NK-92 (cell line): ENCODE data around the gene RAB3A.
"Not testable (repeated sequence)": the region's sequence is repeated elsewhere in the genome, so short reads cannot be mapped to it uniquely, and the experiment has no call there.

Experiments used
- DNase-seq: peaks from one replicate; lab custom pipeline; 2025; ENCODE audit not compliant: unreplicated experiment; lab: John Stamatoyannopoulos, UW

The RAB3A gene

GRCh38 chr19:18171605-18172327 is 32.1 kb downstream of the RAB3A start:
- DNase-seq: no peak

DNA sequence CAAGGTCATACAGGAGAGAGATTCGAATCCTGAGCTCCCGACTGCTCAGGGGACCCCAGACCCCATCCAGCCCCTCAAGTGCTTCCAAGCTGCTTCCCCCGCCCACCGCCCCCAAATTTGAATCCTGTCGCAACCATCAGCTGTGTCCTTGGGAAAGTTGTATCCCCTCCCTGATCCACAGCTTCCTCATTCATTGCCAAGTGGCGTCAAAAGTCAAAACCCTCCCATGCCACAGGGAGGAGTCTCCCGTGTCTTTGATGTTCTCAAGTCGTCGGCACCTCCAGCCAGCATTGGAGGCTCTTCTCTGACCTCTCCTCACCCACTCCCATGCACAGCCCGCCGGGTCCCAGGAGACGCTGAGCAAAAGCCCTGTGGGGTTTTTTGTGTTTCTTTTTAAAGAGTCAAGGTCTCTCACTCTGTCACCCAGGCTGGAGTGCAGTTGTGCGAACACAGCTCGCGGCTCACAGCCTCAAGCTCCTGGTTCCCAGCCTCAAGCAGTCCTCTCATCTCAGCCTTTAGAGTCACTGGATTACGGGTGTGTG is 33.1 kb downstream of the RAB3A start:
- no peak for DNase-seq

DNA sequence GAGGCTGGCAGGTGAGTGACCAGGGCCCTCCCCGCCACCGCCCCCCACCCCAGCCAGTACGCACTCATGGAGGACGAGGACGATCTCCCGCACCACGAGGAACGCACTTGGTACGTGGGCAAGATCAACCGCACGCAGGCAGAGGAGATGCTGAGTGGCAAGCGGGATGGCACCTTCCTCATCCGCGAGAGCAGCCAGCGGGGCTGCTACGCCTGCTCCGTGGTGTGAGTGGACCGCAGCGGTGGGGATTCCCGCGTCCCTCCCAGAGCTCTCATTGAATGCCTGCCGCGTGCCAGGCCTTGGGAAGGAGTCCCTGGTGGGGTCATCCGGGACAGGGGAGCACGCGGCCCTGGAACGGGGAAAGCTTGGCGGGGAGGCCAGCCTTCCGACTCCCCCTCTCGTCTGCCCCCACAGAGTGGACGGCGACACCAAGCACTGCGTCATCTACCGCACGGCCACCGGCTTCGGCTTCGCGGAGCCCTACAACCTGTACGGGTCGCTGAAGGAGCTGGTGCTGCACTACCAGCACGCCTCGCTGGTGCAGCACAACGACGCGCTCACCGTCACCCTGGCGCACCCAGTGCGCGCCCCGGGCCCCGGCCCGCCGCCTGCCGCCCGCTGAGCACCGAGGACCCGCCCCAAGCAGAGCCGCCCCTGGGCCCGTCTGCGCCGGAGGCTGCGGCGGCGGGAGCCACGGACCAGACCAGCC is 35.0 kb downstream of the RAB3A start:
- DNase-seq: no peak

DNA sequence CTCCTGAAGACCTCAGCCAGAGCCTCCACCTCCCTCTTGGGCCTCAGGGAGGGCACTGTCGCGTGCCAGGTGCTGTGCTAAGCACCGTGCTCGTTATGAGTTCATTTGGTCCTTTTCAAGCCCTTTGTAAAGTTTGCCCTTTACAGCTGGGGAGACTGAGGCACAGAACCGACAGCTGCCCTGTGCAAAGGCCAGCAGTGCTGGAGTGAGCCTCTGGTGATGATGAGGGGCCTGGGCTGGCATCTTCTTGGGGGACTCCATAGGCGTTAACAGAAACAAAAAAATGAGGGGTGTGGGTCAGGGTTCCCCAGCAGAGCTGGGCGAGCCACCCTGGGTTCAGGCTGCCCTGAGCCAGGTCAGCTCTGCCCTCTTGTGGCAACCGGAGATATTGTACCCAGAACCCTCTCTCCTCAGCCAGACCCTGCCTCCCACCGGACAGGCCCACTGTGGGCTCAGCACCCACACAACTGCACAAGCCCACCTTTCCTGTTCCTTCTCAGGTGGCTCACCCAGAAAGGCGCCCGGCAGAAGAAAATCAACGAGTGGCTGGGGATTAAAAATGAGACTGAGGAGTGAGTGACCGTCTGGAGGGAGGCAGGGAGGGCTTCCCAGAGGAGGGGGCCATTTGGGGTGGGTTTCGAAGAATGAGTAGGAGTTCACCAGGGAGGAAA is 35.7 kb downstream of the RAB3A start:
- DNase-seq: no peak

DNA sequence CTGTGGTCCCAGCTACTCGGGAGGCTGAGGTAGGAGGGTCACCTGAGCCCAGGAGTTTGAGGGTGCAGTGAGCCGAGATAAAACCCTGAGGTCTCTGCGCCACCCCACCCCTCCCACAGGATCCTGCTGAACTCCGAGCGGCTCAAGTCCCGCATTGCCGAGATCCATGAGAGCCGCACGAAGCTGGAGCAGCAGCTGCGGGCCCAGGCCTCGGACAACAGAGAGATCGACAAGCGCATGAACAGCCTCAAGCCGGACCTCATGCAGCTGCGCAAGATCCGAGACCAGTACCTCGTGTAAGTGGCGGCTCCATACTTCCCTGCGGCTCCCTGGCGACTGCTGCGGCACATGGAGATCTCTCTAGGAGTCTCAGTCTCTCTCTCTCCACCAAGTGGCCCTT is 36.8 kb downstream of the RAB3A start:
- DNase-seq: no peak

GRCh38 chr19:18165794-18166544 is 37.9 kb downstream of the RAB3A start:
- no peak for DNase-seq

- no peak for DNase-seq
These were observed 39.8 kb downstream of the RAB3A start for GRCh38 chr19:18164072-18164471.

DNA sequence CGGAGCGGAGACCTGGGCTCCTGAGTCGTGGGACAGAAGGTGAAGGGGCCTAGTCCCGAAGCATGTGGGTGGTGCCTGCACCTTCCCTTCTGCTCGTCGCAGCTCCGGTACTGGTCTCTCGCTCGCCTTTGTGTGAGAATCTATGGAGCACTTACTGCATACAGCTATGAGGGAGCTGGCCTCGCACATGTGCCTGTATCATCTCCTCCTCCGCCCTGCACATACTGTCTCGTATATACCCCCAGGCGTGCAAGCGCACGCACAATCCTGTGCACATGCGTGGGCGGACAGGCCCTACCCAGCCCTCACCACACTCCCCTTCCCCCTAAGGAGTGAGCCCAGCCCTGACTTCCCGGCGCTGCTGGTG is 42.2 kb downstream of the RAB3A start:
- no peak for DNase-seq

GRCh38 chr19:18160971-18161635 is 42.7 kb downstream of the RAB3A start:
- no peak for DNase-seq

DNA sequence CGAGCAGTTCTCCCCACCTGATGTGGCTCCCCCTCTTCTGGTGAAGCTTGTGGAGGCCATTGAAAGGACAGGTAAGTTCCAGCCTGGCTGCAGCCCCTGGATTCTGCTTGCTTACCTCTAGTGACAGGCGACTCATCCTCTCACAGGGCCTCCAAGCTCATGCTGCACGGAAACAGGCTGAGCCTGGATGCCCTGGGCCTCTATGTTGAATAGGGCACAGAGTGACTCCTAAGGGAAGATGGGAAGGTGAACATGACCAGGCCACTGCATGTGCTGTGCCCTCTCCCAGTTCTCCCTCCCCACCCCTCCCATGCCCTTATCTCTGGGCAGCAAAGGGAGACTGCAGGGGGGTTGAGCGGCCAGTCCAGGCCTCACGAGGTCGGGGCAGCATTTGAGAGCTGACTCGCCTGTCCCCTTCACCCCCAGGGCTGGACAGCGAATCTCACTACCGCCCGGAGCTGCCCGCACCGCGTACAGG is 43.3 kb downstream of the RAB3A start:
- no peak for DNase-seq

- DNase-seq: no peak
These were observed 44.0 kb downstream of the RAB3A start for GRCh38 chr19:18159810-18160209.

- not testable (repeated sequence) for DNase-seq
These were observed 44.7 kb downstream of the RAB3A start for GRCh38 chr19:18159059-18159616.

- DNase-seq: no peak
These were observed 45.4 kb downstream of the RAB3A start for GRCh38 chr19:18158467-18158866.

DNA sequence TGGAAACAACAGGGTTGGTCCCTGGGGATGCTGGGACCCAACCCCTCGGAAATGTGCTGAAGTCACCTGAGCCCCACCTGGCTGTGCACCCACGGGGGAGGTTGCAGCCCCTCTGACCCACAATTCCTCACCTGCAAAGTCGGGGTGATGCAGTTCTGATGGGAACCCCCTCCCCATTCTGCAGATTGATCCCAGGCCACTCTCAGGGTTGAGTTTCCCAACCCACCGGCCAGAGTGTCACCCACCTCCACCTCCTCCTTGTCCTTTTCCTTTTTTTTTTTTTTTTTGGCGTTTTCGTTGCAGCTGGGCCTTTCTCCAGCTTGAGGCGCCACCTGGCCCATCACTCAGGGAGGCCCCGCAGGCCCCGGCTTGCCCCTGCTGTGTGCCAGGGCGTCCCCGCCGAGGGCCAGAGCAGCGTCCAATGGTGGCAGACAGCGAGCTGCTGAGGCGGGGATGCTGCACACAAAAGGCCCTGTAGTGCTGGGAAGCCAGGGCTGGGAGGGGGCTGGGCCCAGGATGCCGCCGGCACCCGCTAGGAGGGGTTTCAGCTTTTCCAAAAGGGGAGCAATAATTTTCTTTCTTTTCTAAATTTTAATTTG is 46.3 kb downstream of the RAB3A start:
- no peak for DNase-seq

DNA sequence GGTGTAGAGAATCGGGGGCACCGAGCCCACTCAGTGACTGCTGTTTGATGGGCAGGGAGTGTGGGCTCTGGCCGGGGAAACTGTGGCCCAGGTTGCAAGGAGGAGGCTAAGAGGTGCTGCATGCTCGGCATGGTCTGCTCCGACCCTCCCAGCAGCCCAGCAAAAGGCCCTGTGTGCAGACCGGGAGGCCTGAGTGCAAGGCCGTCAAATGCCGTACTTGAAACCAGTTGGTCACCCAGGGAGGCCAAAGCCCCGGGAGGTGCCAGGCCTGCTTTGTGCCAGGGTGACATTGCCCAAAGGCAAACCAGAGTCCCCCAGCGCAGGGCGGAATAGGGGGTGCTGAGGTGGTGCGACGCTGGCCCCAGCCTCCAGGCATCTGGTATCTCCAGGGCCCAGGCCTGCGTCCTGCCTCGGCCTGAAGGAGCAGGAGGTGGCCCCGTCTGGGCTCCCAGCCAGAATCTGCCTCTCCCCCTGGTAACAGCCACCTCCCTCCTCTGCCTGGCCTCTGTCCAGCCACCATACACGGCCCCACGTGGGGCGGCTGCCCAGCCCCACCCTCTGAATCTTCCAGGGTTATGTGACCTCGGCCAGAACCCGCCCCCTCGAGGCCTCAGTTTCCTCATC is 46.9 kb downstream of the RAB3A start:
- DNase-seq: no peak

DNA sequence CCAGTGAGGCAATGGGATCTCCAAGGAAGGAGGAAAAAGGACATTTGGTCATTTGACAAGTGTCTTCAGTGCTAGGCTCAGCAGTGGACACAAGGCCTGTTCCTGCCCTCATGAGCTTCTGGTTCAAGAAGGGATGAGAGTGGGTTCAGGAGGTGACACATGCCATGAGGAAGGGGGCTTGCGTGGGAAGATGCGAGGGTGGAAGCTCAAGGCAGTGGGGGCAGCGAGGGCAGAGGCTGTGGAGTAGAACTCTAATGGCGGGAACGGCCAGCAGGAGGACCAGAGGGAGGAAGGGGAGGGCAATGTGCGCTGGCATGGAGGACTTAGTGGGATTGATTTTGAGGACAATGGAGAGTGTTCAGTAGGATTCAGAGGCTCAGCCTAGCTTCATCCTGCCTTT is 47.6 kb downstream of the RAB3A start:
- no peak for DNase-seq

DNA sequence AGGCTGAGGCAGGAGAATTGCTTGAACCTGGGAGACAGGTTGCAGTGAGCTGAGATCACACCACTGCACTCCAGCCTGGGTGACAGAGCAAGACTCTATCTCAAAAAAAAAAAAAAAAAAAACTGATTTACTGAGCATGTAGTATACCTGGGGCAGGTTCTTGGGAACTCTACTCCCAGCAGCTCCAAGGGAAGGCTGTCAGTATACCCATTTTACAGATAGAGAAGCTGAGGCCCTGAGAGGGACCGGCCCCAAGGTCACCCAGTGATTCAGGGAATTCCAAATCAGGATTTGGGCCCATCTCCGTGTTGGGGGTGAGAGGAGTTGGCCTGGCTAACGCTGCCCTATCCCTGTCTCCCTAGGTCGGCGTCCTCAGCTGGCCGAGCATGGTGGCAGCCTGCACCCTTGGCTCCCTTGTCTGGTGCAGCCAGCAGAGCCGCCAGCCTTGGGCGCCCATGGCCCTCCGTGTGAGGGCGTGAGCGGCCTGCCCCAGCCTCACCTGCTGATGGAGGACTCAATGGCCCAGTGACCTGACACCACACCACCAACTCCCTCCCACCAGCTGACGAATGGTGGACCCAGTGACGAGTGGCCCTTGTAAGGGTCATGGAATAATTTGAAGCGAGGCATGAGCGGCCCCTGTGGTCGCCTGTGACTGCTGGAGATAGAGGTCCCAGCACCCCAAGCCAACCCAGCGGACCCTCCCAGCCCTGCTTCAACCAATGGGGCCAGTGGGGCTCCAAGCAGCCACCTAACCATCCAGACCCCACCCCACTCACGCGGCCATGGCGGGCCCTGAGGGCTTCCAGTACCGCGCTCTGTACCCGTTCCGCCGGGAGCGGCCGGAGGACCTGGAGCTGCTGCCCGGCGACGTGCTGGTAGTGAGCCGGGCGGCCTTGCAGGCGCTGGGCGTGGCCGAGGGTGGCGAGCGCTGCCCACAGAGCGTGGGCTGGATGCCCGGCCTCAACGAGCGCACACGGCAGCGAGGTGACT is 48.5 kb downstream of the RAB3A start:
- no peak for DNase-seq

GRCh38 chr19:18153556-18154134 is 50.2 kb downstream of the RAB3A start:
- DNase-seq: no peak
